ENCODE data around the gene RERE.

RERE gene

GRCh38 chr1:8536515-8536914 is 280.9 kb downstream of the RERE start:
- H3K4me3 ChIP-seq (ENCODE audit: low read depth, low read length): no peak overlapping the region
- DNase-seq (ENCODE audit: low read depth): no peak

GRCh38 chr1:8533907-8534306 is 283.5 kb downstream of the RERE start:
- TF ChIP-seq, protein P1, sequence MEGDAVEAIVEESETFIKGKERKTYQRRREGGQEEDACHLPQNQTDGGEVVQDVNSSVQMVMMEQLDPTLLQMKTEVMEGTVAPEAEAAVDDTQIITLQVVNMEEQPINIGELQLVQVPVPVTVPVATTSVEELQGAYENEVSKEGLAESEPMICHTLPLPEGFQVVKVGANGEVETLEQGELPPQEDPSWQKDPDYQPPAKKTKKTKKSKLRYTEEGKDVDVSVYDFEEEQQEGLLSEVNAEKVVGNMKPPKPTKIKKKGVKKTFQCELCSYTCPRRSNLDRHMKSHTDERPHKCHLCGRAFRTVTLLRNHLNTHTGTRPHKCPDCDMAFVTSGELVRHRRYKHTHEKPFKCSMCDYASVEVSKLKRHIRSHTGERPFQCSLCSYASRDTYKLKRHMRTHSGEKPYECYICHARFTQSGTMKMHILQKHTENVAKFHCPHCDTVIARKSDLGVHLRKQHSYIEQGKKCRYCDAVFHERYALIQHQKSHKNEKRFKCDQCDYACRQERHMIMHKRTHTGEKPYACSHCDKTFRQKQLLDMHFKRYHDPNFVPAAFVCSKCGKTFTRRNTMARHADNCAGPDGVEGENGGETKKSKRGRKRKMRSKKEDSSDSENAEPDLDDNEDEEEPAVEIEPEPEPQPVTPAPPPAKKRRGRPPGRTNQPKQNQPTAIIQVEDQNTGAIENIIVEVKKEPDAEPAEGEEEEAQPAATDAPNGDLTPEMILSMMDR (IDR thresholded peaks at IDR 0.05; ENCODE audit: control insufficient read depth, extremely low read depth, insufficient read depth): no peak
- DNase-seq (ENCODE audit: low read depth): no peak
- no peak overlapping the region for H3K4me3 ChIP-seq (ENCODE audit: low read depth, low read length)

More at GRCh38 chr1:8536515-8536914, 280.9 kb downstream of the RERE start:
- TF ChIP-seq, protein P1 (IDR thresholded peaks at IDR 0.05; ENCODE audit: control insufficient read depth, extremely low read depth, insufficient read depth): no peak

DNA sequence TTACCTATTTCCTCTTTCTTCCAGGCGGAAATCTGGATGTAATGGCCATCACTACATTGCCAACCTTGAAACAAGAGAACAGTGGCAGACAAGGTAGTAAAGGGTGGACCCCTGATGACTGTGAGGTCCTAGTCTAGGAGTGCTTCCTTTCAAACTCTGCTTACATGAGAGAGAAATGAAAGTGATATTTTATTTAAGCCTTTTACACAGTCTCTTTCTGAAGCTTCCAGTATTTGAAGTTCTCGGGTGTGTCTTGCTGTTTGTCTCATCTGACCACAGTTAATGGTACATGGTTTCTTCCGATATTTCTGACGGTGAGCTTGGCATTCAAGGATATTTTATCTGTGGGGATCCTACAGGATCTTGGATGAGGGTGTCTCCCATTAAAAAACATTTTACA is 284.3 kb downstream of the RERE start:
- H3K4me3 ChIP-seq (ENCODE audit: low read depth, low read length): no peak overlapping the region
- TF ChIP-seq, protein P1 (IDR thresholded peaks at IDR 0.05; ENCODE audit: control insufficient read depth, extremely low read depth, insufficient read depth): no peak
- no peak for DNase-seq (ENCODE audit: low read depth)

- TF ChIP-seq, protein P1 (IDR thresholded peaks at IDR 0.05; ENCODE audit: control insufficient read depth, extremely low read depth, insufficient read depth): no peak
- H3K4me3 ChIP-seq (ENCODE audit: low read depth, low read length): no peak overlapping the region
- no peak for DNase-seq (ENCODE audit: low read depth)
Measured at GRCh38 chr1:8529901-8530300, 287.5 kb downstream of the RERE start.

GRCh38 chr1:8527941-8528340 is 289.5 kb downstream of the RERE start:
- DNase-seq (ENCODE audit: low read depth): no peak
- TF ChIP-seq, protein P1 (IDR thresholded peaks at IDR 0.05; ENCODE audit: control insufficient read depth, extremely low read depth, insufficient read depth): no peak
- no peak overlapping the region for H3K4me3 ChIP-seq (ENCODE audit: low read depth, low read length)

GRCh38 chr1:8525558-8526275 is 291.7 kb downstream of the RERE start:
- TF ChIP-seq, protein P1 (IDR thresholded peaks at IDR 0.05; ENCODE audit: control insufficient read depth, extremely low read depth, insufficient read depth): no peak
- peak; percentile 88 for DNase-seq (ENCODE audit: low read depth)
- H3K4me3 ChIP-seq (ENCODE audit: low read depth, low read length): peak overlapping the region; percentile 55

- H3K4me3 ChIP-seq (ENCODE audit: low read depth, low read length): peak overlapping the region; percentile 55
- TF ChIP-seq, protein P1 (IDR thresholded peaks at IDR 0.05; ENCODE audit: control insufficient read depth, extremely low read depth, insufficient read depth): no peak
- DNase-seq (ENCODE audit: low read depth): peak; percentile 15
Measured at GRCh38 chr1:8525216-8525557, 292.3 kb downstream of the RERE start.
